PC-3 (cell line): ENCODE measurements around the gene TMEM38A. TPM values are rescaled to one million over a fixed set of nuclear protein-coding genes. Genes with fewer than 3 reads are reported as not detected.

Experiments
- ATAC-seq: fragments of 200-7000 bp; cut with Tn5 transposase; 2 replicates; pipeline ENCODE4 v1.9.1; 2020; ENCODE audit warnings: mild to moderate bottlenecking, moderate library complexity
- BruUV-seq: library from RNA; stranded (reverse); fragments of 400-500 nt; replicated peaks from 2 replicates; lab custom pipeline; 2021; lab: Mats Ljungman, UMichigan
- CTCF ChIA-PET: fragments of 300-600 bp; sonication (Branson Sonifier 250); formaldehyde crosslinking; loops from one replicate; lab custom pipeline; 2022; ENCODE audit warnings: antibody characterized with exemption; lab: Charles Lee
- POLR2A ChIA-PET: fragments of 300-600 bp; sonication (Branson Sonifier 250); formaldehyde crosslinking; loops from one replicate; lab custom pipeline; 2022; ENCODE audit warnings: antibody characterized with exemption; ENCODE audit not compliant: unreplicated experiment; lab: Charles Lee
- DNase-seq: peaks from one replicate; pipeline ENCODE4 v3.0.0-alpha.2; 2015
- H2AFZ ChIP-seq: fragments of 300-600 bp; sonication (generic); 2 replicates; pipeline ENCODE4 v1.6.0; 2016; ENCODE audit warnings: antibody characterized with exemption, low read length
- H3F3A ChIP-seq: fragments of 300-600 bp; sonication (generic); one replicate; pipeline ENCODE4 v1.6.0; 2017; ENCODE audit warnings: antibody characterized with exemption, low read length, control low read depth, mild to moderate bottlenecking; ENCODE audit not compliant: unreplicated experiment
- H3K27ac ChIP-seq: fragments of 300-600 bp; sonication (generic); 2 replicates; pipeline ENCODE4 v1.5.1; 2016; ENCODE audit warnings: mild to moderate bottlenecking, low read length
- H3K27me3 ChIP-seq: fragments of 300-600 bp; sonication (generic); 2 replicates; pipeline ENCODE4 v1.6.1; 2016; ENCODE audit warnings: low read length, mixed read lengths
- H3K36me3 ChIP-seq: fragments of 300-600 bp; sonication (generic); 2 replicates; pipeline ENCODE4 v1.6.1; 2016; ENCODE audit warnings: low read depth, mixed run types, low read length, mixed read lengths
- H3K4me1 ChIP-seq: fragments of 300-600 bp; sonication (generic); 2 replicates; pipeline ENCODE4 v1.5.1; 2016; ENCODE audit warnings: low read length; ENCODE audit not compliant: insufficient read depth
- H3K4me2 ChIP-seq: fragments of 300-600 bp; sonication (generic); 2 replicates; pipeline ENCODE4 v1.6.0; 2016; ENCODE audit warnings: low read length
- H3K4me3 ChIP-seq: fragments of 300-600 bp; sonication (generic); 2 replicates; pipeline ENCODE4 v1.5.1; 2016; ENCODE audit warnings: mild to moderate bottlenecking, low read length, mixed read lengths
- H3K79me2 ChIP-seq: fragments of 300-600 bp; sonication (generic); 2 replicates; pipeline ENCODE4 v1.6.1; 2017; ENCODE audit warnings: low read length, mixed read lengths
- H3K9ac ChIP-seq: fragments of 300-600 bp; sonication (generic); 2 replicates; pipeline ENCODE4 v1.6.0; 2016; ENCODE audit warnings: mild to moderate bottlenecking, low read length
- H3K9me2 ChIP-seq: fragments of 300-600 bp; sonication (generic); replicated peaks from 2 replicates; pipeline ENCODE4 v1.6.1; 2016; ENCODE audit warnings: mixed run types, low read length, mixed read lengths
- H3K9me3 ChIP-seq: fragments of 300-600 bp; sonication (generic); 2 replicates; pipeline ENCODE4 v1.6.1; 2016; ENCODE audit warnings: low read length, mixed read lengths
- H4K20me1 ChIP-seq: fragments of 300-600 bp; sonication (generic); 2 replicates; pipeline ENCODE4 v1.6.1; 2016; ENCODE audit warnings: low read length, mixed read lengths
- CTCF ChIP-seq: fragments of 300-600 bp; sonication (generic); conservative IDR thresholded peaks from 2 replicates; pipeline ENCODE4 v1.5.1; 2017; ENCODE audit warnings: antibody characterized with exemption, low read depth, mild to moderate bottlenecking, low read length
- EZH2 ChIP-seq: fragments of 300-600 bp; sonication (generic); IDR thresholded peaks from one replicate; pipeline ENCODE4 v1.6.1; 2017; ENCODE audit warnings: antibody characterized with exemption, mild to moderate bottlenecking, low read length; ENCODE audit not compliant: unreplicated experiment
- EZH2phosphoT487 ChIP-seq: fragments of 300-600 bp; sonication (generic); IDR thresholded peaks from 2 replicates; pipeline ENCODE4 v1.6.1; 2018; ENCODE audit warnings: mild to moderate bottlenecking, antibody characterized with exemption, low read length, borderline replicate concordance
- intact Hi-C: fragments of 100-400 bp; cut with micrococcal nuclease; formaldehyde crosslinking; loops from 2 replicates; pipeline ENCODE4 v1.9.0; 2023
- total RNA-seq: library from RNA; depleted of rRNA; stranded (reverse); fragments of >200 nt; gene quantifications from 2 replicates; pipeline ENCODE4 v1.2.3, GENCODE V29; 2014

TMEM38A gene
- total RNA-seq, 1 experiment from 2014 or later, result 11.0 TPM

GRCh38 chr19:16652854-16653253 lies 8.1 kb upstream of the TMEM38A start:
- H3K4me2 ChIP-seq, result no peak overlapping the region
- H3K4me3 ChIP-seq, result no peak overlapping the region
- intact Hi-C loops, result no loop called here
- H3K9me3 ChIP-seq, result no peaks in the 10 kb centered on the region
- no peaks in the 10 kb centered on the region for H3K27me3 ChIP-seq
- BruUV-seq, result no TSS peak
- no peak overlapping the region for H3K9ac ChIP-seq
- H4K20me1 ChIP-seq, result no peaks in the 10 kb centered on the region
- ATAC-seq (no peak), DNase-seq (no peak)
- ChIA-PET POLR2A (no interaction called here), CTCF (no interaction called here)
- no peaks in the 10 kb centered on the region for H3F3A ChIP-seq
- no peak for TF ChIP-seq EZH2phosphoT487
- no peak for TF ChIP-seq CTCF
- TF ChIP-seq EZH2, result no peak
- H3K36me3 ChIP-seq, result peaks cover 46% of the 10 kb centered on the region
- no peak overlapping the region for H2AFZ ChIP-seq
- no peak overlapping the region for H3K27ac ChIP-seq
- no peaks in the 10 kb centered on the region for H3K4me1 ChIP-seq
- peaks cover 28% of the 10 kb centered on the region for H3K79me2 ChIP-seq
- H3K9me2 ChIP-seq, result no peaks in the 10 kb centered on the region

GRCh38 chr19:16654140-16654539 lies 6.8 kb upstream of the TMEM38A start:
- H3K4me1 ChIP-seq, result peaks cover 7% of the 10 kb centered on the region
- DNase-seq, result no peak
- no peak overlapping the region for H3K9ac ChIP-seq
- H2AFZ ChIP-seq, result no peak overlapping the region
- no peak overlapping the region for H3K4me3 ChIP-seq
- no peak for TF ChIP-seq CTCF
- no peak for TF ChIP-seq EZH2
- TF ChIP-seq EZH2phosphoT487, result no peak
- no peaks in the 10 kb centered on the region for H3K9me2 ChIP-seq
- no TSS peak for BruUV-seq
- H3K4me2 ChIP-seq, result no peak overlapping the region
- no peaks in the 10 kb centered on the region for H3K27me3 ChIP-seq
- no peak for ATAC-seq
- no peak overlapping the region for H3K27ac ChIP-seq
- no peaks in the 10 kb centered on the region for H3F3A ChIP-seq
- H4K20me1 ChIP-seq, result peaks cover 12% of the 10 kb centered on the region
- no peaks in the 10 kb centered on the region for H3K9me3 ChIP-seq
- intact Hi-C loops, result no loop called here
- peaks cover 50% of the 10 kb centered on the region for H3K36me3 ChIP-seq
- POLR2A ChIA-PET, result no interaction called here
- CTCF ChIA-PET, result no interaction called here
- H3K79me2 ChIP-seq, result peaks cover 41% of the 10 kb centered on the region

GRCh38 chr19:16654627-16655026 lies 6.3 kb upstream of the TMEM38A start:
- no peak overlapping the region for H3K9ac ChIP-seq
- intact Hi-C loops, result no loop called here
- H3K27me3 ChIP-seq, result no peaks in the 10 kb centered on the region
- ChIA-PET POLR2A (no interaction called here), CTCF (no interaction called here)
- H3K79me2 ChIP-seq, result peaks cover 45% of the 10 kb centered on the region
- H3K4me1 ChIP-seq, result peaks cover 8% of the 10 kb centered on the region
- no peak overlapping the region for H3K27ac ChIP-seq
- no peak overlapping the region for H3K4me3 ChIP-seq
- peaks cover 16% of the 10 kb centered on the region for H4K20me1 ChIP-seq
- peaks cover 50% of the 10 kb centered on the region for H3K36me3 ChIP-seq
- no peak for ATAC-seq
- DNase-seq, result no peak
- TF ChIP-seq EZH2phosphoT487, result no peak
- no peak for TF ChIP-seq CTCF
- TF ChIP-seq EZH2, result no peak
- no peaks in the 10 kb centered on the region for H3F3A ChIP-seq
- H3K4me2 ChIP-seq, result no peak overlapping the region
- no peaks in the 10 kb centered on the region for H3K9me3 ChIP-seq
- no peaks in the 10 kb centered on the region for H3K9me2 ChIP-seq
- no peak overlapping the region for H2AFZ ChIP-seq
- no TSS peak for BruUV-seq
